Measurements from ENCODE around the gene EMSY. TPM values are rescaled to one million over a fixed set of nuclear protein-coding genes. Genes with fewer than 3 reads are reported as not detected.

EMSY gene
- total and polyA plus RNA-seq, 2 of the 13 experiments (the other 11 are each of a cell fraction or from before 2014, with no cell fraction given), result 11.6 to 18.5 TPM

DNA sequence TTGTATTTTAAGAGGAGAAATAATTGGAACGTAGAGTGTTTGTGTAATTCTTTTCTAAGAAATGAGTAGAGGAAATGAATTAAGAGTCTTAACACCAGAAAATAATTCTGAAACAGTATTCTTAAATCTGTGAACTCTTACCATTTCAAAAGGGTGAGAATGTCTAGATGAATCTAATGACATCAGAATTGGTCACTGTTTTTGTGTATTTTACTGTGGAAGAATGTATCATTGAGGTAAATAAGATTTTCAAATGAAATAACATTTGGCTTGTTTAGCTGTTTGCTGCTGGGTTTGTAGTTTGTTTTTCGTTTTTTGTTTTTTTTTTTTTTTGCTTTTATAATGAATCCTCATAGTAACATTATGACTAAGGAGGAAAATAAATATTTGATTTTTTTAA, 97.6 kb downstream of the EMSY start:
- no peaks in the 10 kb centered on the region for H3K9me3 ChIP-seq (ENCODE audit: low read length)
- ATAC-seq, result no peak
- no peaks in the 10 kb centered on the region for H3K79me2 ChIP-seq (ENCODE audit: insufficient read depth, low read length)
- intact Hi-C loops (cut with micrococcal nuclease; ENCODE audit: unreplicated experiment) (no loop called here), in situ Hi-C loops (cut with HindIII; ENCODE audit: extremely low pct_ligation_motif_present, low pct_unique_long_range_greater_than_20kb) (no loop called here)
- no peak overlapping the region for H3K4me2 ChIP-seq (ENCODE audit: low read depth, low read length)
- no peak overlapping the region for H2AFZ ChIP-seq (ENCODE audit: low read length)
- no peaks in the 10 kb centered on the region for H4K20me1 ChIP-seq (ENCODE audit: insufficient read depth, low read length)
- no TSS peak for BruUV-seq (replicated peaks)
- H3K9ac ChIP-seq (ENCODE audit: insufficient read depth, low read depth, low read length), result no peak overlapping the region
- no peak for TF ChIP-seq ZSCAN29 (CRISPR knock-in tag; conservative IDR thresholded peaks at IDR 0.05)
- TF ChIP-seq ZNF484 (CRISPR knock-in tag; IDR thresholded peaks at IDR 0.05; ENCODE audit: borderline replicate concordance, low read depth), result no peak
- TF ChIP-seq KAT2B (IDR thresholded peaks at IDR 0.05; ENCODE audit: borderline replicate concordance, low read depth, low read length), result no peak
- TF ChIP-seq, protein P1, sequence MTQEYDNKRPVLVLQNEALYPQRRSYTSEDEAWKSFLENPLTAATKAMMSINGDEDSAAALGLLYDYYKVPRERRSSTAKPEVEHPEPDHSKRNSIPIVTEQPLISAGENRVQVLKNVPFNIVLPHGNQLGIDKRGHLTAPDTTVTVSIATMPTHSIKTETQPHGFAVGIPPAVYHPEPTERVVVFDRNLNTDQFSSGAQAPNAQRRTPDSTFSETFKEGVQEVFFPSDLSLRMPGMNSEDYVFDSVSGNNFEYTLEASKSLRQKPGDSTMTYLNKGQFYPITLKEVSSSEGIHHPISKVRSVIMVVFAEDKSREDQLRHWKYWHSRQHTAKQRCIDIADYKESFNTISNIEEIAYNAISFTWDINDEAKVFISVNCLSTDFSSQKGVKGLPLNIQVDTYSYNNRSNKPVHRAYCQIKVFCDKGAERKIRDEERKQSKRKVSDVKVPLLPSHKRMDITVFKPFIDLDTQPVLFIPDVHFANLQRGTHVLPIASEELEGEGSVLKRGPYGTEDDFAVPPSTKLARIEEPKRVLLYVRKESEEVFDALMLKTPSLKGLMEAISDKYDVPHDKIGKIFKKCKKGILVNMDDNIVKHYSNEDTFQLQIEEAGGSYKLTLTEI (CRISPR knock-in tag; conservative IDR thresholded peaks at IDR 0.05), result no peak
- TF ChIP-seq ATM (IDR thresholded peaks at IDR 0.05; ENCODE audit: borderline replicate concordance), result no peak
- TF ChIP-seq POLR2AphosphoS5 (IDR thresholded peaks at IDR 0.05; ENCODE audit: low read depth, low read length), result no peak
- no peak for TF ChIP-seq ZKSCAN8 (CRISPR knock-in tag; IDR thresholded peaks at IDR 0.05; ENCODE audit: borderline replicate concordance)
- no peak for TF ChIP-seq MATR3 (CRISPR knock-in tag; IDR thresholded peaks at IDR 0.05)
- TF ChIP-seq NR3C1 (CRISPR knock-in tag; IDR thresholded peaks at IDR 0.05), result no peak
- no peak for TF ChIP-seq ZNF335 (CRISPR knock-in tag; IDR thresholded peaks at IDR 0.05)
- TF ChIP-seq MAFG (CRISPR knock-in tag; IDR thresholded peaks at IDR 0.05), result no peak
- TF ChIP-seq, protein P2, sequence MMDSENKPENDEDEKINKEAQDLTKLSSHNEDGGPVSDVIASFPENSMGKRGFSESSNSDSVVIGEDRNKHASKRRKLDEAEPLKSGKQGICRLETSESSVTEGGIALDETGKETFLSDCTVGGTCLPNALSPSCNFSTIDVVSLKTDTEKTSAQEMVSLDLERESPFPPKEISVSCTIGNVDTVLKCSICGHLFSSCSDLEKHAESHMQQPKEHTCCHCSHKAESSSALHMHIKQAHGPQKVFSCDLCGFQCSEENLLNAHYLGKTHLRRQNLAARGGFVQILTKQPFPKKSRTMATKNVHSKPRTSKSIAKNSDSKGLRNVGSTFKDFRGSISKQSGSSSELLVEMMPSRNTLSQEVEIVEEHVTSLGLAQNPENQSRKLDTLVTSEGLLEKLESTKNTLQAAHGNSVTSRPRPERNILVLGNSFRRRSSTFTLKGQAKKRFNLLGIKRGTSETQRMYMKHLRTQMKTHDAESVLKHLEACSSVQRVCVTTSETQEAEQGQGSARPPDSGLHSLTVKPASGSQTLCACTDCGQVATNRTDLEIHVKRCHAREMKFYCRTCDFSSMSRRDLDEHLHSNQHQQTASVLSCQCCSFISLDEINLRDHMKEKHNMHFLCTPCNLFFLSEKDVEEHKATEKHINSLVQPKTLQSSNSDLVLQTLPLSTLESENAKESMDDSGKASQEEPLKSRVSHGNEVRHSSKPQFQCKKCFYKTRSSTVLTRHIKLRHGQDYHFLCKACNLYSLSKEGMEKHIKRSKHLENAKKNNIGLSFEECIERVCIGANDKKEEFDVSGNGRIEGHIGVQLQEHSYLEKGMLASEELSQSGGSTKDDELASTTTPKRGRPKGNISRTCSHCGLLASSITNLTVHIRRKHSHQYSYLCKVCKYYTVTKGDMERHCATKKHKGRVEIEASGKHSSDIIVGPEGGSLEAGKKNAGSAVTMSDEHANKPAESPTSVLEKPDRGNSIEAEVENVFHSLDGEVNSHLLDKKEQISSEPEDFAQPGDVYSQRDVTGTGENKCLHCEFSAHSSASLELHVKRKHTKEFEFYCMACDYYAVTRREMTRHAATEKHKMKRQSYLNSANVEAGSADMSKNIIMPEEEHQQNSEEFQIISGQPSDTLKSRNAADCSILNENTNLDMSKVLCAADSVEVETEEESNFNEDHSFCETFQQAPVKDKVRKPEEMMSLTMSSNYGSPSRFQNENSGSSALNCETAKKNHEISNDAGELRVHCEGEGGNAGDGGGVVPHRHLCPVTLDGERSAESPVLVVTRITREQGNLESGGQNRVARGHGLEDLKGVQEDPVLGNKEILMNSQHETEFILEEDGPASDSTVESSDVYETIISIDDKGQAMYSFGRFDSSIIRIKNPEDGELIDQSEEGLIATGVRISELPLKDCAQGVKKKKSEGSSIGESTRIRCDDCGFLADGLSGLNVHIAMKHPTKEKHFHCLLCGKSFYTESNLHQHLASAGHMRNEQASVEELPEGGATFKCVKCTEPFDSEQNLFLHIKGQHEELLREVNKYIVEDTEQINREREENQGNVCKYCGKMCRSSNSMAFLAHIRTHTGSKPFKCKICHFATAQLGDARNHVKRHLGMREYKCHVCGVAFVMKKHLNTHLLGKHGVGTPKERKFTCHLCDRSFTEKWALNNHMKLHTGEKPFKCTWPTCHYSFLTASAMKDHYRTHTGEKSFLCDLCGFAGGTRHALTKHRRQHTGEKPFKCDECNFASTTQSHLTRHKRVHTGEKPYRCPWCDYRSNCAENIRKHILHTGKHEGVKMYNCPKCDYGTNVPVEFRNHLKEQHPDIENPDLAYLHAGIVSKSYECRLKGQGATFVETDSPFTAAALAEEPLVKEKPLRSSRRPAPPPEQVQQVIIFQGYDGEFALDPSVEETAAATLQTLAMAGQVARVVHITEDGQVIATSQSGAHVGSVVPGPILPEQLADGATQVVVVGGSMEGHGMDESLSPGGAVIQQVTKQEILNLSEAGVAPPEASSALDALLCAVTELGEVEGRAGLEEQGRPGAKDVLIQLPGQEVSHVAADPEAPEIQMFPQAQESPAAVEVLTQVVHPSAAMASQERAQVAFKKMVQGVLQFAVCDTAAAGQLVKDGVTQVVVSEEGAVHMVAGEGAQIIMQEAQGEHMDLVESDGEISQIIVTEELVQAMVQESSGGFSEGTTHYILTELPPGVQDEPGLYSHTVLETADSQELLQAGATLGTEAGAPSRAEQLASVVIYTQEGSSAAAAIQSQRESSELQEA (CRISPR knock-in tag; IDR thresholded peaks at IDR 0.05; ENCODE audit: not compliant biosample characterization), result no peak
- TF ChIP-seq SCMH1 (CRISPR knock-in tag; IDR thresholded peaks at IDR 0.05; ENCODE audit: borderline replicate concordance), result no peak
- TF ChIP-seq, protein P3, sequence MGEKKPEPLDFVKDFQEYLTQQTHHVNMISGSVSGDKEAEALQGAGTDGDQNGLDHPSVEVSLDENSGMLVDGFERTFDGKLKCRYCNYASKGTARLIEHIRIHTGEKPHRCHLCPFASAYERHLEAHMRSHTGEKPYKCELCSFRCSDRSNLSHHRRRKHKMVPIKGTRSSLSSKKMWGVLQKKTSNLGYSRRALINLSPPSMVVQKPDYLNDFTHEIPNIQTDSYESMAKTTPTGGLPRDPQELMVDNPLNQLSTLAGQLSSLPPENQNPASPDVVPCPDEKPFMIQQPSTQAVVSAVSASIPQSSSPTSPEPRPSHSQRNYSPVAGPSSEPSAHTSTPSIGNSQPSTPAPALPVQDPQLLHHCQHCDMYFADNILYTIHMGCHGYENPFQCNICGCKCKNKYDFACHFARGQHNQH (CRISPR knock-in tag; IDR thresholded peaks at IDR 0.05), result no peak
- TF ChIP-seq ZNF781 (CRISPR knock-in tag; IDR thresholded peaks at IDR 0.05; ENCODE audit: borderline replicate concordance, not compliant biosample characterization), result no peak
- no peaks in the 10 kb centered on the region for H3K4me1 ChIP-seq (ENCODE audit: insufficient read depth, low read length)
- POLR2A ChIA-PET, result no interaction called here
- DNase-seq (ENCODE audit: low spot score), result no peak
- H3K27me3 ChIP-seq (ENCODE audit: control insufficient read depth in 1 of 2, insufficient read depth in 2 of 2, low read length in 2 of 2), result no peaks in the 10 kb centered on the region
- H3K36me3 ChIP-seq (replicated peaks in 1 of 2; ENCODE audit: control insufficient read depth in 1 of 2, insufficient read depth in 2 of 2, low read length in 2 of 2), result peaks cover 17 to 59% of the 10 kb centered on the region in 2 experiments
- no peak overlapping the region for H3K27ac ChIP-seq (ENCODE audit: extremely low read length, insufficient read depth, low read length)
- 93% methylated on average over 2 of the region's 2 CpGs for WGBS (ENCODE audit: low lambda C conversion rate)
- CTCF ChIA-PET (ENCODE audit: low intra/inter-chr PET ratio, low total read pairs), result no interaction called here
- FAIRE-seq, result no peak
- H3K4me3 ChIP-seq (replicated peaks in 1 of 3; ENCODE audit: insufficient read depth in 1 of 3, low read depth in 2 of 3, low read length in 3 of 3), result no peak overlapping the region
